MCF 10A (cell line): ENCODE measurements around the gene BMP6. TPM values are rescaled to one million over a fixed set of nuclear protein-coding genes. Genes with fewer than 3 reads are reported as not detected.

Experiments used
- BruUV-seq: library from RNA; stranded (reverse); fragments of 400-500 nt; replicated peaks from 2 replicates; lab custom pipeline; 2021; lab: Mats Ljungman, UMichigan
- CTCF ChIA-PET: fragments of 300-600 bp; sonication (Branson Sonifier 250); formaldehyde crosslinking; extraction: SDS; loops from one replicate; lab custom pipeline; 2021; ENCODE audit warnings: antibody characterized with exemption, inconsistent platforms; lab: Yijun Ruan, JAX
- POLR2A ChIA-PET: fragments of 300-600, 350-650 bp; sonication (Branson Sonifier 250); formaldehyde crosslinking; extraction: SDS; loops from one replicate; lab custom pipeline; 2020; ENCODE audit warnings: antibody characterized with exemption, inconsistent platforms; lab: Yijun Ruan, JAX
- DNase-seq: peaks from one replicate; pipeline ENCODE4 v3.0.0-alpha.2; 2018; ENCODE audit not compliant: unreplicated experiment
- H3K27ac Mint-ChIP-seq: one replicate; pipeline ENCODE4 v1.8.0; 2022; ENCODE audit warnings: mild to moderate bottlenecking, low read depth, mixed read lengths; ENCODE audit not compliant: unreplicated experiment
- H3K27me3 Mint-ChIP-seq: one replicate; pipeline ENCODE4 v1.8.0; 2022; ENCODE audit warnings: mixed read lengths; ENCODE audit not compliant: insufficient read depth, unreplicated experiment
- H3K36me3 Mint-ChIP-seq: one replicate; pipeline ENCODE4 v1.8.0; 2022; ENCODE audit warnings: mild to moderate bottlenecking, moderate library complexity, mixed read lengths; ENCODE audit not compliant: insufficient read depth, unreplicated experiment
- H3K4me1 Mint-ChIP-seq: one replicate; pipeline ENCODE4 v1.8.0; 2022; ENCODE audit warnings: mixed read lengths; ENCODE audit not compliant: insufficient read depth, unreplicated experiment
- H3K4me3 Mint-ChIP-seq: one replicate; pipeline ENCODE4 v1.8.0; 2022; ENCODE audit warnings: mild to moderate bottlenecking, moderate library complexity, mixed read lengths; ENCODE audit not compliant: unreplicated experiment
- H3K9me3 Mint-ChIP-seq: one replicate; pipeline ENCODE4 v1.8.0; 2022; ENCODE audit warnings: mixed read lengths; ENCODE audit not compliant: unreplicated experiment
- intact Hi-C: fragments of 100-400 bp; cut with micrococcal nuclease; formaldehyde crosslinking; loops from 2 replicates; pipeline ENCODE4 v1.14.1; 2022
- total RNA-seq: library from RNA; stranded (reverse); gene quantifications from 2 replicates; pipeline ENCODE4 v1.2.3, GENCODE V29; 2022
- TF ChIP-seq, protein P1 (sequence below): fragments of 200-600 bp; IDR thresholded peaks from one replicate; pipeline ENCODE4 v1.8.0; 2022; ENCODE audit warnings: antibody characterized with exemption, mild to moderate bottlenecking; ENCODE audit not compliant: unreplicated experiment

Gene BMP6
- total RNA-seq, 1 experiment from 2014 or later: 0.12 TPM

- Mint-ChIP-seq H3K4me3 (no peak overlapping the region), H3K27ac (no peak overlapping the region), H3K9me3 (no peaks in the 10 kb centered on the region), H3K36me3 (peaks cover 36% of the 10 kb centered on the region), H3K27me3 (no peaks in the 10 kb centered on the region), H3K4me1 (no peaks in the 10 kb centered on the region)
- intact Hi-C loops: no loop called here
- ChIA-PET POLR2A (interaction anchor here (1.3 kb wide), 1 partner anchor 92 kb away, joined by 4 read pairs; no protein-coding TSS in a partner anchor), CTCF (no interaction called here)
- no peak for DNase-seq
- TF ChIP-seq, protein P1, sequence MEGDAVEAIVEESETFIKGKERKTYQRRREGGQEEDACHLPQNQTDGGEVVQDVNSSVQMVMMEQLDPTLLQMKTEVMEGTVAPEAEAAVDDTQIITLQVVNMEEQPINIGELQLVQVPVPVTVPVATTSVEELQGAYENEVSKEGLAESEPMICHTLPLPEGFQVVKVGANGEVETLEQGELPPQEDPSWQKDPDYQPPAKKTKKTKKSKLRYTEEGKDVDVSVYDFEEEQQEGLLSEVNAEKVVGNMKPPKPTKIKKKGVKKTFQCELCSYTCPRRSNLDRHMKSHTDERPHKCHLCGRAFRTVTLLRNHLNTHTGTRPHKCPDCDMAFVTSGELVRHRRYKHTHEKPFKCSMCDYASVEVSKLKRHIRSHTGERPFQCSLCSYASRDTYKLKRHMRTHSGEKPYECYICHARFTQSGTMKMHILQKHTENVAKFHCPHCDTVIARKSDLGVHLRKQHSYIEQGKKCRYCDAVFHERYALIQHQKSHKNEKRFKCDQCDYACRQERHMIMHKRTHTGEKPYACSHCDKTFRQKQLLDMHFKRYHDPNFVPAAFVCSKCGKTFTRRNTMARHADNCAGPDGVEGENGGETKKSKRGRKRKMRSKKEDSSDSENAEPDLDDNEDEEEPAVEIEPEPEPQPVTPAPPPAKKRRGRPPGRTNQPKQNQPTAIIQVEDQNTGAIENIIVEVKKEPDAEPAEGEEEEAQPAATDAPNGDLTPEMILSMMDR: no peak
- BruUV-seq: no TSS peak
Measured at GRCh38 chr6:7879043-7879442, 153.1 kb downstream of the BMP6 start.

DNA sequence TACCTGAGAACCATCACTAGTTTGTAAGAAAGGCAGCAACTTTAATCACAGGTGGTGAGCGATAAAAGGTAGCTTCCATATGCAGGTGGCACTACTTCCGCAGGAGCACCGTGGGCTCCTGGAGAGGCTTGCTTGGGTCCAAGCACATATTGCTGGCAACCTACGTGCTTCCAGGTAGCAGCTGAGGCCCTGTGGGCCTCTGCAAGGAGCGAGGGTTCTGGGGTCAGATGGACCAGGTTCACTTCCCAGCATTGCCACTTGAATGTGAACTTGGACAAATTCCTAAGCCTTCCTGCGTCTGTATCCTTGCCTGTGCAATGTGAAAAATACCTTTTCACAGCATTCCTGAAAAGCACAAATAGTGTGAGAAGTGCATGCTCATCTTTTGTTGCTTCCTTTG lies 153.7 kb downstream of the BMP6 start:
- peaks cover 41% of the 10 kb centered on the region for H3K36me3 Mint-ChIP-seq
- CTCF ChIA-PET: no interaction called here

GRCh38 chr6:7879980-7880717 lies 154.2 kb downstream of the BMP6 start:
- TF ChIP-seq, protein P1: no peak
- H3K9me3 Mint-ChIP-seq: no peaks in the 10 kb centered on the region
- POLR2A ChIA-PET: interaction anchor here (0.6 kb wide), 1 partner anchor 51 kb away, joined by 4 read pairs; no protein-coding TSS in a partner anchor
- DNase-seq: no peak
- peaks cover 47% of the 10 kb centered on the region for H3K36me3 Mint-ChIP-seq
- intact Hi-C loops: no loop called here
- CTCF ChIA-PET: interaction anchor here (0.6 kb wide), 2 partner anchors 9 to 1523 kb away, joined by 3 to 5 read pairs; no protein-coding TSS in a partner anchor
- no peak overlapping the region for H3K27ac Mint-ChIP-seq
- no TSS peak for BruUV-seq
- H3K4me1 Mint-ChIP-seq: no peaks in the 10 kb centered on the region
- no peak overlapping the region for H3K4me3 Mint-ChIP-seq
- no peaks in the 10 kb centered on the region for H3K27me3 Mint-ChIP-seq

More for the DNA sequence above, 153.7 kb downstream of the BMP6 start:
- H3K27me3 Mint-ChIP-seq: no peaks in the 10 kb centered on the region
- no peaks in the 10 kb centered on the region for H3K9me3 Mint-ChIP-seq
- H3K4me1 Mint-ChIP-seq: no peaks in the 10 kb centered on the region
- no peak overlapping the region for H3K27ac Mint-ChIP-seq
- intact Hi-C loops: no loop called here
- POLR2A ChIA-PET: interaction anchor here (1.3 kb wide), 1 partner anchor 92 kb away, joined by 4 read pairs; no protein-coding TSS in a partner anchor
- TF ChIP-seq, protein P1: no peak
- no peak overlapping the region for H3K4me3 Mint-ChIP-seq
- BruUV-seq: no TSS peak
- no peak for DNase-seq

DNA sequence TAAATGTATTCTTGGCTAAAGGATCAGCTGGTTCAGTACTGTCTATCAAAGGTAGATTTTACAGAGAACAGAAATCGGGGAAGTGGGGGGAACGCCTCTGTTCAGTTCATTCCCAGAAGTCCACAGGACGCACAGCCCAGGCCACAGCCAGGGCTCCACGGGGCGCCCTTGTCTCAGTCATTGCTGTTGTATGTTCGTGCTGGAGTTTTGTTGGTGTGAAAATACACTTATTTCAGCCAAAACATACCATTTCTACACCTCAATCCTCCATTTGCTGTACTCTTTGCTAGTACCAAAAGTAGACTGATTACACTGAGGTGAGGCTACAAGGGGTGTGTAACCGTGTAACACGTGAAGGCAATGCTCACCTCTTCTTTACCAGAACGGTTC lies 154.8 kb downstream of the BMP6 start:
- no peak for DNase-seq
- no TSS peak for BruUV-seq
- no peak overlapping the region for H3K4me3 Mint-ChIP-seq
- ChIA-PET POLR2A (interaction anchor here (0.6 kb wide), 1 partner anchor 52 kb away, joined by 4 read pairs; no protein-coding TSS in a partner anchor), CTCF (interaction anchor here (0.6 to 1.2 kb wide), 4 partner anchors 9 to 1522 kb away, joined by 3 to 5 read pairs (median 3); no protein-coding TSS in a partner anchor)
- no peaks in the 10 kb centered on the region for H3K4me1 Mint-ChIP-seq
- peaks cover 53% of the 10 kb centered on the region for H3K36me3 Mint-ChIP-seq
- no peak overlapping the region for H3K27ac Mint-ChIP-seq
- TF ChIP-seq, protein P1: no peak
- intact Hi-C loops: no loop called here
- no peaks in the 10 kb centered on the region for H3K9me3 Mint-ChIP-seq
- H3K27me3 Mint-ChIP-seq: no peaks in the 10 kb centered on the region
